Left ventricle myocardium inferior (tissue), 1 donor: ENCODE measurements around the gene IQGAP2. TPM values are rescaled to one million over a fixed set of nuclear protein-coding genes. Genes with fewer than 3 reads are reported as not detected.
"Not testable (repeated sequence)": the region's sequence is repeated elsewhere in the genome, so short reads cannot be mapped to it uniquely, and the experiment has no call there.

Source experiments
- DNase-seq: peaks from one replicate; pipeline ENCODE4 v3.0.0-alpha.2; 2020
- H3K27ac ChIP-seq: fragments of 200-600 bp; replicated peaks from 2 replicates; pipeline ENCODE4 v1.8.0; 2021
- H3K27me3 ChIP-seq: fragments of 200-600 bp; 2 replicates; pipeline ENCODE4 v1.8.0; 2021; ENCODE audit warnings: low read depth
- H3K36me3 ChIP-seq: fragments of 200-600 bp; 2 replicates; pipeline ENCODE4 v1.8.0; 2021
- H3K4me1 ChIP-seq: fragments of 200-600 bp; 2 replicates; pipeline ENCODE4 v1.8.0; 2021
- H3K4me3 ChIP-seq: fragments of 200-600 bp; 2 replicates; pipeline ENCODE4 v1.8.0; 2021; ENCODE audit warnings: mild to moderate bottlenecking, moderate library complexity
- H3K9me3 ChIP-seq: fragments of 200-600 bp; replicated peaks from 2 replicates; pipeline ENCODE4 v1.8.0; 2021
- intact Hi-C: fragments of 100-400 bp; cut with micrococcal nuclease; formaldehyde crosslinking; loops from one replicate; pipeline ENCODE4 v1.11.0; 2022
- total RNA-seq: library from RNA; stranded (reverse); fragmentation: NEBNext Ultra II Directional; extraction: Animal tissue kit (Norgen Biotek cat#: 25700); gene quantifications from one replicate; pipeline ENCODE4 v1.2.1, GENCODE V29; 2021
- TF ChIP-seq, protein P1 (sequence below): fragments of 200-600 bp; IDR thresholded peaks from 2 replicates; pipeline ENCODE4 v1.8.0; 2021; ENCODE audit warnings: antibody characterized with exemption, mild to moderate bottlenecking, borderline replicate concordance
- donor health status: DM: no; HTN: yes; CAD: no; lungs with severe emphysema.

IQGAP2 gene
- total RNA-seq, 1 donor from 2014 or later = 4.1 TPM

GRCh38 chr5:76366596-76366995 lies 36.5 kb upstream of the IQGAP2 start:
- H3K27me3 ChIP-seq = no peaks in the 10 kb centered on the region
- no peaks in the 10 kb centered on the region for H3K9me3 ChIP-seq
- intact Hi-C loops = no loop called here
- TF ChIP-seq, protein P1, sequence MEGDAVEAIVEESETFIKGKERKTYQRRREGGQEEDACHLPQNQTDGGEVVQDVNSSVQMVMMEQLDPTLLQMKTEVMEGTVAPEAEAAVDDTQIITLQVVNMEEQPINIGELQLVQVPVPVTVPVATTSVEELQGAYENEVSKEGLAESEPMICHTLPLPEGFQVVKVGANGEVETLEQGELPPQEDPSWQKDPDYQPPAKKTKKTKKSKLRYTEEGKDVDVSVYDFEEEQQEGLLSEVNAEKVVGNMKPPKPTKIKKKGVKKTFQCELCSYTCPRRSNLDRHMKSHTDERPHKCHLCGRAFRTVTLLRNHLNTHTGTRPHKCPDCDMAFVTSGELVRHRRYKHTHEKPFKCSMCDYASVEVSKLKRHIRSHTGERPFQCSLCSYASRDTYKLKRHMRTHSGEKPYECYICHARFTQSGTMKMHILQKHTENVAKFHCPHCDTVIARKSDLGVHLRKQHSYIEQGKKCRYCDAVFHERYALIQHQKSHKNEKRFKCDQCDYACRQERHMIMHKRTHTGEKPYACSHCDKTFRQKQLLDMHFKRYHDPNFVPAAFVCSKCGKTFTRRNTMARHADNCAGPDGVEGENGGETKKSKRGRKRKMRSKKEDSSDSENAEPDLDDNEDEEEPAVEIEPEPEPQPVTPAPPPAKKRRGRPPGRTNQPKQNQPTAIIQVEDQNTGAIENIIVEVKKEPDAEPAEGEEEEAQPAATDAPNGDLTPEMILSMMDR = no peak
- no peak for DNase-seq
- H3K36me3 ChIP-seq = no peaks in the 10 kb centered on the region
- H3K27ac ChIP-seq = no peak overlapping the region
- H3K4me1 ChIP-seq = peaks cover 3% of the 10 kb centered on the region
- no peak overlapping the region for H3K4me3 ChIP-seq

- Histone ChIP-seq H3K27me3 (no peaks in the 10 kb centered on the region), H3K27ac (no peak overlapping the region), H3K9me3 (no peaks in the 10 kb centered on the region), H3K4me3 (no peak overlapping the region), H3K36me3 (no peaks in the 10 kb centered on the region), H3K4me1 (peaks cover 3% of the 10 kb centered on the region)
- TF ChIP-seq, protein P1 = no peak
- no peak for DNase-seq
- intact Hi-C loops = no loop called here
Observed at GRCh38 chr5:76367623-76368371, 35.3 kb upstream of the IQGAP2 start.

GRCh38 chr5:76368941-76369340 lies 34.1 kb upstream of the IQGAP2 start:
- Histone ChIP-seq H3K4me3 (no peak overlapping the region), H3K36me3 (no peaks in the 10 kb centered on the region), H3K27me3 (no peaks in the 10 kb centered on the region), H3K27ac (no peak overlapping the region), H3K4me1 (no peaks in the 10 kb centered on the region), H3K9me3 (no peaks in the 10 kb centered on the region)
- TF ChIP-seq, protein P1 = no peak
- intact Hi-C loops = no loop called here
- DNase-seq = no peak

- H3K4me3 ChIP-seq, H3K27ac ChIP-seq, DNase-seq: not testable (repeated sequence)
Observed at GRCh38 chr5:76369668-76370067, 33.4 kb upstream of the IQGAP2 start.

GRCh38 chr5:76371960-76372322 lies 31.1 kb upstream of the IQGAP2 start:
- Histone ChIP-seq H3K4me3 (no peak overlapping the region), H3K27me3 (no peaks in the 10 kb centered on the region), H3K27ac (no peak overlapping the region), H3K36me3 (no peaks in the 10 kb centered on the region), H3K4me1 (no peaks in the 10 kb centered on the region), H3K9me3 (no peaks in the 10 kb centered on the region)
- intact Hi-C loops = no loop called here
- no peak for DNase-seq
- TF ChIP-seq, protein P1 = no peak

More at GRCh38 chr5:76369668-76370067, 33.4 kb upstream of the IQGAP2 start:
- intact Hi-C loops, H3K27me3 ChIP-seq, H3K4me1 ChIP-seq, H3K36me3 ChIP-seq, H3K9me3 ChIP-seq: not testable (repeated sequence)

GRCh38 chr5:76372323-76373054 lies 30.6 kb upstream of the IQGAP2 start:
- TF ChIP-seq, protein P1 = no peak
- Histone ChIP-seq H3K36me3 (no peaks in the 10 kb centered on the region), H3K9me3 (no peaks in the 10 kb centered on the region), H3K4me1 (no peaks in the 10 kb centered on the region), H3K27me3 (no peaks in the 10 kb centered on the region), H3K27ac (no peak overlapping the region), H3K4me3 (no peak overlapping the region)
- no peak for DNase-seq
- intact Hi-C loops = no loop called here
